ENCODE measurements around the gene COPZ1. TPM values are rescaled to one million over a fixed set of nuclear protein-coding genes. Genes with fewer than 3 reads are reported as not detected.

COPZ1 gene
- total and polyA plus RNA-seq, 2 donors (not counting 3 experiments of a cell fraction or from before 2014, with no cell fraction given), result 143 to 174 TPM

DNA sequence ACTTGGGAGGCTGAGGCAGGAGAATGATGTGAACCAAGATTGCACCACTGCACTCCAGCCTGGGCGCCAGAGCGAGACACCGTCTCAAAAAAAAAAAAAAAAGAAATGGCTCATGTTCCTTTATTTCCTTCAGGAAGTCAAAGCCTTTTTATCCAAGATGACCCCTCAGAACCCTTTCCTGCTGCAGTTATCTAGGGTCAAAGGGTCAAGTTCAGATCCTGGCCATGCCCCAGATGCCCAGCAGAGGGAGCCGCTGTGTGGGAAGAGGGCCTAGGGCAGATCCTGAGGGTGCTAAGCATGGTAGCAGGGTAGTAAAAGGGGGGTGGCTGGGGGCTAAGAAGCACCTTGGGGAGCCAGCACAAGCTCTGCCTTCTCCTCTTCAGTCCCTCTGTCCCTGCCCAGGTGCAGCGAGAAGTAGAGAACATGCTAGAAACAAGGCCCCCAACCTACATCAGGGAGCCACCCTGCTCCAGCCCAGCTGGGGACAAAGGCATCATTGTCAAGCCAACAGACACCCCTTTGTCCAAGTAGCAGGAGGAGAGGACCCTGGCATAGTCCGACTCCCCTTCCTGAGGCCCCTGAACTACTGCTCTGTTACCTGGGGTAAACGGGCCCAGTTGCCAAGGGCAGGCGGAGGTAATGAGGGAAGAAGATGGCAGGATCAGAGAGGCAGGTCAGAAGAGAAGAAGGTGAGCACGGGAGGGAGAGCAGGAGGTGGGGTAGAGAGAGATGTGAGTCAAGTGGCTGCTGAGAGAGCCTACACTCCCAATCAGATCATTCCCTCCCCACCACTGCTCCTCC lies 30.6 kb upstream of the COPZ1 start:
- no peaks in the 10 kb centered on the region for H4K20me1 ChIP-seq (replicated peaks; ENCODE audit: control insufficient read depth, extremely low read depth, insufficient read depth, low read length)
- no peaks in the 10 kb centered on the region for H3K9me3 ChIP-seq (replicated peaks; ENCODE audit: control insufficient read depth, insufficient read depth, low read length)
- H3K9me1 ChIP-seq (replicated peaks; ENCODE audit: control insufficient read depth, extremely low read depth, insufficient read depth, low read length), result no peaks in the 10 kb centered on the region
- POLR2A ChIA-PET, result interaction anchor here (0.7 kb wide), 1 partner anchor 76 kb away, joined by 6 read pairs; no protein-coding TSS in a partner anchor
- dilution Hi-C loops (cut with MboI; ENCODE audit: extremely low pct_ligation_motif_present, low sequenced_read_pairs), result no loop called here
- no peak overlapping the region for H3K27ac ChIP-seq (ENCODE audit: insufficient read depth, low read depth, low read length)
- BruUV-seq (replicated peaks), result no TSS peak
- CTCF ChIA-PET, result interaction anchor here (0.8 to 5.1 kb wide), 14 partner anchors 14 to 145 kb away, joined by 3 to 32 read pairs (median 6); partner anchors contain the start of gene COPZ1
- no peak overlapping the region for H2AFZ ChIP-seq (ENCODE audit: low read depth, low read length)
- no peaks in the 10 kb centered on the region for H3K36me3 ChIP-seq (ENCODE audit: control insufficient read depth in 2 of 2, extremely low read depth in 1 of 2, insufficient read depth in 2 of 2, low read length in 2 of 2)
- peaks cover 4 to 6% of the 10 kb centered on the region in 2 experiments for H3K27me3 ChIP-seq (ENCODE audit: control insufficient read depth in 2 of 2, insufficient read depth in 2 of 2, low read length in 2 of 2)
- H3K9ac ChIP-seq (replicated peaks; ENCODE audit: extremely low read depth, insufficient read depth, low read length), result no peak overlapping the region
- H3K4me2 ChIP-seq (ENCODE audit: insufficient read depth, low read length), result no peak overlapping the region
- TF ChIP-seq, protein P1, sequence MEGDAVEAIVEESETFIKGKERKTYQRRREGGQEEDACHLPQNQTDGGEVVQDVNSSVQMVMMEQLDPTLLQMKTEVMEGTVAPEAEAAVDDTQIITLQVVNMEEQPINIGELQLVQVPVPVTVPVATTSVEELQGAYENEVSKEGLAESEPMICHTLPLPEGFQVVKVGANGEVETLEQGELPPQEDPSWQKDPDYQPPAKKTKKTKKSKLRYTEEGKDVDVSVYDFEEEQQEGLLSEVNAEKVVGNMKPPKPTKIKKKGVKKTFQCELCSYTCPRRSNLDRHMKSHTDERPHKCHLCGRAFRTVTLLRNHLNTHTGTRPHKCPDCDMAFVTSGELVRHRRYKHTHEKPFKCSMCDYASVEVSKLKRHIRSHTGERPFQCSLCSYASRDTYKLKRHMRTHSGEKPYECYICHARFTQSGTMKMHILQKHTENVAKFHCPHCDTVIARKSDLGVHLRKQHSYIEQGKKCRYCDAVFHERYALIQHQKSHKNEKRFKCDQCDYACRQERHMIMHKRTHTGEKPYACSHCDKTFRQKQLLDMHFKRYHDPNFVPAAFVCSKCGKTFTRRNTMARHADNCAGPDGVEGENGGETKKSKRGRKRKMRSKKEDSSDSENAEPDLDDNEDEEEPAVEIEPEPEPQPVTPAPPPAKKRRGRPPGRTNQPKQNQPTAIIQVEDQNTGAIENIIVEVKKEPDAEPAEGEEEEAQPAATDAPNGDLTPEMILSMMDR (IDR thresholded peaks at IDR 0.05; ENCODE audit: extremely low read depth in 1 of 2, insufficient read depth in 1 of 2, low read depth in 1 of 2, low read length in 2 of 2), result peak; percentile 71 to 74
- no peak for TF ChIP-seq MYC (IDR thresholded peaks at IDR 0.05; ENCODE audit: low read depth, low read length)
- TF ChIP-seq POLR2AphosphoS5 (IDR thresholded peaks at IDR 0.05; ENCODE audit: insufficient read depth, low read depth, low read length), result no peak
- TF ChIP-seq JUN (IDR thresholded peaks at IDR 0.05; ENCODE audit: borderline replicate concordance, insufficient read depth, insufficient read length, low read depth), result no peak
- no peak for TF ChIP-seq POLR2A (IDR thresholded peaks at IDR 0.05; ENCODE audit: low read depth, low read length)
- no peak for TF ChIP-seq EZH2 (IDR thresholded peaks at IDR 0.05; ENCODE audit: borderline replicate concordance, low read depth, low read length, severe bottlenecking)
- TF ChIP-seq, protein P2, sequence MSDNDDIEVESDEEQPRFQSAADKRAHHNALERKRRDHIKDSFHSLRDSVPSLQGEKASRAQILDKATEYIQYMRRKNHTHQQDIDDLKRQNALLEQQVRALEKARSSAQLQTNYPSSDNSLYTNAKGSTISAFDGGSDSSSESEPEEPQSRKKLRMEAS (IDR thresholded peaks at IDR 0.05; ENCODE audit: insufficient read depth, insufficient read length), result no peak
- no peaks in the 10 kb centered on the region for H3K79me2 ChIP-seq (ENCODE audit: control insufficient read depth, insufficient read depth, low read length)
- FAIRE-seq, result peak; percentile 67
- H3K4me3 ChIP-seq (replicated peaks in 1 of 3; ENCODE audit: insufficient read depth in 1 of 3, low read depth in 1 of 3, low read length in 3 of 3), result no peak overlapping the region
- no peaks in the 10 kb centered on the region for H3K4me1 ChIP-seq (ENCODE audit: control insufficient read depth, extremely low read depth, insufficient read depth, low read length)
- DNase-seq (ENCODE audit: low read depth, low spot score), result peak; percentile 53
- intact Hi-C loops (cut with micrococcal nuclease), result loop anchor here (1.0 to 2.0 kb wide), 2 partner anchors 66 to 74 kb away; no protein-coding TSS in a partner anchor

Measured in endothelial cell of umbilical vein (primary cell).